T-helper 22 cell (primary cell): ENCODE data around the gene PSMA8.
"Not testable (repeated sequence)": the region's sequence is repeated elsewhere in the genome, so short reads cannot be mapped to it uniquely, and the experiment has no call there.

Experiments
- DNase-seq: peaks from one replicate; pipeline ENCODE4 v3.0.0-alpha.2; 2020; ENCODE audit warnings: low read depth

Gene PSMA8

DNA sequence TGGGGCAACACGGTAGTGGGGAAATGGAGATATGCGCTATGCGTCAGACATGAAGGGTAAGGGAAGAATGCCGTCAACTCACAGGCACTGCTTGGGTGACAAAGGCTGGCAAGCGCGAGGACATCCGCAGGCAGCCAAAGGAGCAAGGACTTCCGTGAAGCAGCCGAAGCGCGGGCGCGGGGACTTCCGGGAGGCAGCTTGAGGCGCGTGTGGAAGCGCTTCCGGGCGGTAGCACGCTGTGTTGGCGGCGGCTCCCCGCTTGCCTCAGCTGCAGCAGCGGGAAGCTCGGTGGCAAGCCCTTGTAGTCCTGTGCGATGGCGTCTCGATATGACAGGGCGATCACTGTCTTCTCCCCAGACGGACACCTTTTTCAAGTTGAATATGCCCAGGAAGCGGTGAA, at the start of gene PSMA8:
Gene PSMA8 (plus strand): TSS at position 218 of the 400 bp plus-strand sequence. CDS start 97 bp downstream, at position 315.
- DNase-seq, result peak; percentile 29

DNA sequence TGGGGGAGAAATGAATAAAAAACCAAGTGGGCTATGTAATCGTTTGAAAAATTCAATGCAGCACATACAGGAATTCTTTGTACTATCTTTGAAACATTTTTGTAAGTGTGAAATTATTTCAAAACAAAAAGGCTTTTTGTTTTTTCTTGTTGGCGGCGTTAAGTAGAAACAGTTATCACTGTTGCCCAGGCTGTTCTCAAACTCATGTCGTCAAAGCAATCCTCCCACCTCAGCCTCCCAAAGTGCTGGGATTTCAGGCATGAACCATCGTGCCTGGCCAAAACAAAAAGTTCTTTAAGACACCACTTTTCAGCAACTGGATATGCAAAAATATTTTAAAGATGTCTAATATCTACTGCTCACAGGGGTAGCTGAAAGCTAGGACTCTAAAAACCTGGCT, 48.6 kb upstream of the PSMA8 start:
- no peak for DNase-seq

DNA sequence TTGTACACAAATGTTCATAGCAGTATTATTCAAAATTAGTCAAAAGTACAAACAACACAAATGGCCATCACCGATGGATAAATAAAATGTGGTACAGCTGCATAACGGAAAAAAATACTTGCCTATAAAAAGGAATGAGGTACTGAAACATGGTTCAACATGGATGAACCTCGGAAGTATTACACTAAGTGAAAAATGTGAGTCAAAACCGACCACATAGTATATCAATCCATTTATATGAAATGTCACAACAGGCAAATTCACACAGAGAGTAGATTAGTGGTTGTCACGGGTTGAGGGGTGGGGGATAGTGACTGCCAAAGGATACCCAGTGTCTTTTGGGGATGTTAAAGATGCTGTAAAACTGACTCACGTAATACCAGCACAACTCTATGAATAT, 46.7 kb upstream of the PSMA8 start:
- DNase-seq, result no peak

- no peak for DNase-seq
These were observed 45.2 kb upstream of the PSMA8 start for GRCh38 chr18:26088487-26088886.

DNA sequence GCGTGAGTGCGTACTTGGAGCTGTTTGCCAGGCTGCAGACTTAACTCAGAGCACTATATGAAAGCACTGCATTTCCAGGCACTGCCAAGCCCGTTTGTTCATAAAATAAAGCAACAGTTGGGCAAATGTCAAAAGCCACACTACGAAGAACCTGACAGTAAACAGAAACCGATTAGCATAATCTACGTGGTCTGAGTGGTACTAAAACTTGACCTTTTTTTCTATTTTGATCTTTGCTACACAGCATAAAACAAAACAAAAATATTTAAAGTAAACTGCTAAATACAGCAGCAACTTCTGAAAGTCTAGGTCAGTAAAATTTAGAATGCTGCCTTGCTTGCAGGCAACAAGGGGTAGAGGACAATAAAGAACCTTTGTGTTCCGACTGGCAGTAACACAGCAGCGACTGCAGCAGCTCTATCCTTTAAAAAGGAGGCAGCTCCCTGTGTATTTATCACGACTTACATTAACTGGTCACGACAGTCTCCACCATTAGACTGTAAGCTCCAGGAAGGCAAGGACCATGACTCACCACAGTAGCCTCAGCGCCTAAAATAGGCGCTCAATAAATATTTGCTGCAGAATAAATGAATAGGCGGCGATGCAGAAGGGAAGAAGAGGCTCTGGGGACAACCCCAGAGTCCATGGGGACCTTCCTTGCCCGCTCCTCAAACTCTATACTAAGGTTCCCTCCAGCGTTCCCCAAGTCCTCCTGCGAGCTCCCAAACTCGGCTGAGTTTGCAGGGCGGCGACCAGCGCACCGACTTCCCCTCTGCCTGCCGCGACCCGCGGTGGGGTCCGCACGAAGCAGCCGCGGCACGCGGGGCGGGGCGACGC, 44.2 kb upstream of the PSMA8 start:
- no peak for DNase-seq

DNA sequence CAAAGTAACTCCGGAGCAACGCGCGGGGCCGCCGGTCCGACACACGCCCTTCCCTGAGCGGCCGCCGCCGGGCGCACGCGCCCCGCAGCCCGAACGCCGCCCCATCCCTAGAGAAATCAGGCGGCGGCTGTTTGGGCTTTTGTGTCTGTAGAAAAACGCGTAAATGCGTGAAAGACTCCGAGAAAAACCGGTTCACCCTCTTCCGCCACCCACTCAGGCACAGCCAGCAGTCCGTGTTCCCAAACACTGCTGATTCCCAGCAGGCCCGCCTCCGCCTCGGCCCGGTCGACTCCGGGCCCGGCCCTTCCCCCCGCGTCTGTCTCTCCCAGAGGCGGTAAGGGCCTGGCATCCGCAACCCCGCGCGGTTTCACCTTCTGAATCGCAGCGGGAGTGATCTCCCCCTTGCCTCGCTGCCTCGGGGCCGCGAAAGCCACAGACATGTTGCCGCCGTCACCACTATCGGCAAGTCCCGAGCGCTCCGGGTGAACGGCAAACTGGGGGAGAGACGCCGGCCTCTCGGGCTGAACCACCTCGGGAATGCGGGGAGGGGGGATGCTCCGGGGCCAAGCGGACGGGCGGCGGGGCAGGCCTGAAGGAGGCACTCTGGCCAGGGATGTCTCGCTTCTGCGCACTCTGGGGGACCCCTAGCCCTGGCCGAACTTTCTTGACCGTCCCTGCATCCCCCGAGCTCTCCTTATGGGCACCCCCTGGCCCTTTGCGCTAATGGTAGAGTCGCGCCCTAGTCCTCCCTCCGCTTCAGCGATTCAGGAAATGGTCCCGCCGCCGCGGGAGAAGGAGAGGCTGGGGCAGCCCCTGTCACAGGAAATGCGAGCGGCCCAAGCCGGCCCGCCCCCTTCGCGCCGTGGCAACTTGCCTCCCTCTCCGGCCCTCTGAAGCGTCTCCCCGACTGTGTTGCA, 43.3 kb upstream of the PSMA8 start, which contains the start of gene SS18:
Gene SS18 (minus strand): TSS at position 484 of the 917 bp plus-strand sequence. CDS start 44 bp downstream, at position 440.
- peak; percentile 82 for DNase-seq

- no peak for DNase-seq
These were observed 42.5 kb upstream of the PSMA8 start for GRCh38 chr18:26091047-26091630.

- DNase-seq, result no peak
These were observed 36.8 kb upstream of the PSMA8 start for GRCh38 chr18:26096852-26097251.

- DNase-seq, result no peak
These were observed 36.1 kb upstream of the PSMA8 start for GRCh38 chr18:26097563-26097962.

GRCh38 chr18:26103579-26103978, 30.1 kb upstream of the PSMA8 start:
- no peak for DNase-seq

DNA sequence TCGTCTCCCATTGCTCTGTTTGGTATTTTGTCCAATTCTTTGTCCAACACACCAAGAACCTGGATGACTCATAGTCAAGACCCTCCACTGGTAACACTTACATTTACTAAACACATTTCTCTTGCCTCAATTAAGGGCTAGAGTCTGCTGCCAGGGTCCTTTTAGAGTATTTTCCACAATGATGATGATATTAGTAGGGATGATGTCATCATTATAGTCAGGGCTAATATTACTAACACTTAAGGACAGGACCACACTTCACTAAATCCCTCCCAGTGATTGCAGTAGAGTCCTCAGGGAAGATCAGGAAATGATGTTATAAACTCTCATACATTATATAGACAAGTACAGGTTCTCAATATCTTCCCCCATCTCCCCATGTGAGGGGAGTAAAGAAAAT, 29.6 kb upstream of the PSMA8 start:
- no peak for DNase-seq

GRCh38 chr18:26119246-26119645, 14.4 kb upstream of the PSMA8 start:
- no peak for DNase-seq

DNA sequence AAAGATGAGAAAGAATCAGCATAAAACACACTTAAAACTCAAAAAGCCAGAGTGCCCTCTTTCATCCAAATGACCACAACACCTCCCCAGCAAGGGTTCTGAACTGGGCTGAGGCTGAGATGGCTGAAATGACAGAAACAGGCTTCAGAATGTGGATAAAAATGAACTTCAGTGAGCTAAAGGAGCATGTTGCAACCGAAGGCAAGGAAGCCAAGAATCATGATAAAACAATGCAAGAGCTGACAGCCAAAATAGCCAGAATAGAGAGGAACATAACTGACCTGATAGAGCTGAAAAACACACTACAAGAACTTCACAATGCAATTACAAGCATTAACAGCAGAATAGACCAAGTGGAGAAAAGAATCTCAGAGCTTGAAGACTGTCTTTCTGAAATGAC, 12.2 kb upstream of the PSMA8 start:
- DNase-seq, result no peak

- DNase-seq, result not testable (repeated sequence)
These were observed 11.7 kb upstream of the PSMA8 start for GRCh38 chr18:26121994-26122393.

DNA sequence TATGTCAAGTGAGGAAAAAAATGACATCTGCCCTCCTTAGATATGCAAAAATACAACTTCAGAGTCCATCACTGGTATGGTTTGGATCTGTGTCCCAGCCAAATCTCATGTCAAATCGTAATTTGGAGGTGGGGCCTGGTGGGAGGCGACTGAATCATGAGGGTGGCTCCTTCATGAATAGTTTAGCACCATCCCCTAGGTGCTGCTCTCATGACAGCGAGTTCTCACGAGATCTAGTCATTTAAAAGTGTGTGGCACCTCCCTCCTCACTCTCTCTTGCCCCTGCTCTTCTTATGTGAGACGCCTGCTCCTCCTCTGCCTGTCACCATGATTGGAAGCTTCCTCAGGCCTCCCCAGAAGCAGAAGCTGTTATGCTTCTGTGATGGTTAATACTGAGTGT, 5.9 kb upstream of the PSMA8 start:
- DNase-seq, result no peak

DNA sequence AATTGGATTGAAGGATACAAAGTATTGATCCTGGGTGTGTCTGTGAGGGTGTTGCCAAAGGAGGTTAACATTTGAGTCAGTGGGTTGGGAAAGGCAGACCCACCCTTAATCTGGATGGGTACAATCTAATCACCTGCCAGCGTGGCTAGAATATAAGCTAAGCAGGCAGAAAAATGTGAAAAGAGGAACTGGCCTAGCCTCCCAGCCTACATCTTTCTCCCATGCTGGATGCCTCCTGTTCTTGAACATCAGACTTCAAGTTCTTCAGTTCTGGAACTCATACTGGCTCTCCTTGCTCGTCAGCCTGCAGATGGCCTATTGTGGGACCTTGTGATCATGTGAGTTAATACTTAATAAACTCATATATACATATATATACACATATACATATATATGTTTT, 5.5 kb upstream of the PSMA8 start:
- not testable (repeated sequence) for DNase-seq

GRCh38 chr18:26134107-26134506, 438 bp downstream of the PSMA8 start:
- DNase-seq, result no peak

DNA sequence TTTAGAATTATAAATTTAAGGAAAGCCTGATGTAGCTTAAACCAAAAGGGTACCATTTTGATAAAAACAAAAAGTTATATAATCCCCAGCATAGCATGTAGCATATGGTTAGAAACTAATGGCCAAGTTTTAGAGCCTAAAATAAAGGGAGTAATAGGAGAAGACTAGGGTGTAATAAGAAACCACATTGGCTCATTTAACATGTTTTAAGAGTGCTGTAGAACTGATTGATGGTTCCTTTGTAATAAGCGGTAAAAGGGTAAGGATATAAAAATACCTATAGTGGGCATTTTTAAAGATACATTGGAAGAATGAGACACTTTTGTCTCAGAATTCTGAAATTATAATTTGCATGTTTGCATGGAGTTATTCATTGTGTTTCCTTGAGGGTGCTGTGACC, 1.9 kb downstream of the PSMA8 start:
- no peak for DNase-seq

GRCh38 chr18:26157326-26157725, 23.7 kb downstream of the PSMA8 start:
- DNase-seq, result no peak

DNA sequence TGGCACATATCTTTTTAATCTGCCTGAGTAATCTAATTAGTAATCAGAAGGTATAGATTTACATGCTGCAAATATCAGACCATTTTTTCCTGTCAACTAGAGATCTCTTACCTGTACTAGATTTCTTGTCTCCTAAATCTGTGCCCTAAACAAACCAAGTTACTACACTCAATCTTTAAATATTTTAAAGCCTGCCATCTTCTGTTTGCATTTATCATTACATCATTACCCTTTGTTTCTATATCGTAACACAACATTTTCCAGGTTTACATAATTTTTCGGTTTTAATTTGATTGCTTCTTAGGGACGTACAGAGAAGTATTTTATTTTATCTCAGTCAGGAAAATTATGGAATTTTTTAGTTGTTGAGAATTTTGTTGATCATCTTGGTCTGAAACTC, 25.7 kb downstream of the PSMA8 start:
- DNase-seq, result no peak

GRCh38 chr18:26164571-26164970, 30.9 kb downstream of the PSMA8 start:
- no peak for DNase-seq

DNA sequence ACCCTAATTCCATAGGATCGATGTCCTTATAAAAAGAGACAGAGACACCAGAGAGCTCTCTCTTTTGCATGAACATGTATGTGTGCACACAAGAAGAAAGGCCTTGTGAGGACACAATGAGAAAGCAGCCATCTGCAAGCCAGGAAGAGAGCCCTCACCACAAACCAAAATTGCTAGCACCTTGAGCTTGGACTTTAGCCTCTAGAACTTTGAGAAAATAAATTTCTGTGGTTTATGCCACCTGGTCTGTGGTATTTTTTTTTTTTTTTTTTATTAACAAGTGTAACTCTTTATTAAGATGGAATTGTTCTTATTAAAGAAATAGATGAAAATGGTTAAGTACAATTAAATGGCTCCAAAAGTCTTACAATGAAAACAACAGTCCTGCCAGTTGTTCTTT, 33.9 kb downstream of the PSMA8 start:
- not testable (repeated sequence) for DNase-seq

GRCh38 chr18:26175481-26175880, 41.8 kb downstream of the PSMA8 start:
- no peak for DNase-seq
